ENCODE results near the gene CCDC77. TPM values are rescaled to one million over a fixed set of nuclear protein-coding genes. Genes with fewer than 3 reads are reported as not detected.
A peak's percentile ranks its signal among the peaks of the same experiment; 100 is the strongest.
"Not testable (repeated sequence)": the region's sequence is repeated elsewhere in the genome, so short reads cannot be mapped to it uniquely, and the experiment has no call there.

CCDC77 gene
- total RNA-seq, 4 donors from 2014 or later = 2.4 to 6.7 (median 2.9) TPM

GRCh38 chr12:367972-368371, 33.5 kb upstream of the CCDC77 start:
- Histone ChIP-seq H3K4me3 (no peak overlapping the region), H3K9me3 (peaks cover 8 to 9% of the 10 kb centered on the region in 2 donors), H3K4me1 (no peaks in the 10 kb centered on the region), H3K27me3 (no peaks in the 10 kb centered on the region), H3K36me3 (peaks cover 0 to 54% (median 23%) of the 10 kb centered on the region in 4 donors), H3K27ac (no peak overlapping the region)
- no peak for DNase-seq
- TF ChIP-seq POLR2A (IDR thresholded peaks at IDR 0.05) (no peak), POLR2AphosphoS5 (IDR thresholded peaks at IDR 0.05) (no peak), EP300 (IDR thresholded peaks at IDR 0.05; ENCODE audit: low read depth) (no peak), CTCF (IDR thresholded peaks at IDR 0.05) (no peak)
- intact Hi-C loops (cut with DNase I; ENCODE audit: low total_unique reads) (no loop called here), in situ Hi-C loops (cut with MboI; ENCODE audit: low pct_ligation_motif_present in 1 of 4, low pct_unique_long_range_greater_than_20kb in 1 of 4, low sequenced_read_pairs in 3 of 4) (no loop called here)
- 89 to 100% methylated on average over 1 of the region's 1 CpG for WGBS, 2 donors (ENCODE audit: low coverage in 1 of 2)

- H3K9me3 ChIP-seq; H3K27me3 ChIP-seq; DNase-seq; H3K4me3 ChIP-seq; H3K27ac ChIP-seq; H3K4me1 ChIP-seq; in situ Hi-C loops (cut with MboI; ENCODE audit: low pct_ligation_motif_present in 1 of 4, low pct_unique_long_range_greater_than_20kb in 1 of 4, low sequenced_read_pairs in 3 of 4); intact Hi-C loops (cut with DNase I; ENCODE audit: low total_unique reads): not testable (repeated sequence)
- peaks cover 0 to 40% (median 15%) of the 10 kb centered on the region in 4 donors for H3K36me3 ChIP-seq
- WGBS, 2 donors (ENCODE audit: low coverage in 1 of 2) = 97 to 100% methylated on average over 2 to 5 of the region's 5 CpGs
These were observed 30.5 kb upstream of the CCDC77 start for GRCh38 chr12:370739-371485.

- no peaks in the 10 kb centered on the region for H3K27me3 ChIP-seq
- H3K9me3 ChIP-seq = no peaks in the 10 kb centered on the region
- in situ Hi-C loops (cut with MboI; ENCODE audit: low pct_ligation_motif_present in 1 of 4, low pct_unique_long_range_greater_than_20kb in 1 of 4, low sequenced_read_pairs in 3 of 4) = no loop called here
- H3K4me3 ChIP-seq = peak overlapping the region in 1 of 4 donors; percentile 96
- H3K27ac ChIP-seq = no peak overlapping the region
- WGBS, 2 donors (ENCODE audit: low coverage in 1 of 2) = 55 to 62% methylated on average over 4 of the region's 4 CpGs
- peaks cover 0 to 35% (median 15%) of the 10 kb centered on the region in 4 donors for H3K36me3 ChIP-seq
- H3K4me1 ChIP-seq = peaks cover 24 to 37% (median 30%) of the 10 kb centered on the region in 4 donors
- intact Hi-C loops (cut with DNase I; ENCODE audit: low total_unique reads) = no loop called here
- no peak for DNase-seq
- no peak for TF ChIP-seq EP300 (IDR thresholded peaks at IDR 0.05; ENCODE audit: low read depth)
- TF ChIP-seq POLR2A (IDR thresholded peaks at IDR 0.05) = no peak
- TF ChIP-seq CTCF (IDR thresholded peaks at IDR 0.05) = no peak
- TF ChIP-seq POLR2AphosphoS5 (IDR thresholded peaks at IDR 0.05) = no peak
These were observed 14.8 kb upstream of the CCDC77 start for GRCh38 chr12:386651-387050.

- in situ Hi-C loops (cut with MboI; ENCODE audit: low pct_ligation_motif_present in 1 of 4, low pct_unique_long_range_greater_than_20kb in 1 of 4, low sequenced_read_pairs in 3 of 4) = no loop called here
These were observed 13.4 kb upstream of the CCDC77 start for GRCh38 chr12:388012-388411.

More at GRCh38 chr12:388012-388411, 13.4 kb upstream of the CCDC77 start:
- TF ChIP-seq POLR2A (IDR thresholded peaks at IDR 0.05) = no peak
- TF ChIP-seq CTCF (IDR thresholded peaks at IDR 0.05) = no peak
- TF ChIP-seq EP300 (IDR thresholded peaks at IDR 0.05; ENCODE audit: low read depth) = no peak
- no peak for TF ChIP-seq POLR2AphosphoS5 (IDR thresholded peaks at IDR 0.05)
- H3K27ac ChIP-seq = peak overlapping the region; percentile 96 to 99 (median 98)
- H3K36me3 ChIP-seq = peaks cover 0 to 21% (median 9%) of the 10 kb centered on the region in 4 donors
- peak overlapping the region; percentile 87 to 98 (median 92) for H3K4me3 ChIP-seq
- H3K9me3 ChIP-seq = no peaks in the 10 kb centered on the region
- intact Hi-C loops (cut with DNase I; ENCODE audit: low total_unique reads) = no loop called here
- WGBS, 2 donors (ENCODE audit: low coverage in 1 of 2) = 0 to 2% methylated on average over 2 of the region's 2 CpGs
- H3K4me1 ChIP-seq = peaks cover 24 to 37% (median 30%) of the 10 kb centered on the region in 4 donors
- H3K27me3 ChIP-seq = no peaks in the 10 kb centered on the region
- no peak for DNase-seq
